IMR-90 (cell line): ENCODE data around the gene MPPED1. TPM values are rescaled to one million over a fixed set of nuclear protein-coding genes. Genes with fewer than 3 reads are reported as not detected.

Source experiments
- ATAC-seq: fragments of 200-7000 bp; cut with Tn5 transposase; 2 replicates; pipeline ENCODE4 v1.9.1; 2020; ENCODE audit warnings: low read depth, mild to moderate bottlenecking, moderate library complexity
- BruUV-seq: library from RNA; stranded (reverse); fragments of 400-500 nt; replicated peaks from 2 replicates; lab custom pipeline; 2021; lab: Mats Ljungman, UMichigan
- CTCF ChIA-PET: fragments of 300-600 bp; formaldehyde crosslinking; extraction: SDS; loops from one replicate; lab custom pipeline; 2021; ENCODE audit warnings: antibody characterized with exemption; lab: Yijun Ruan, JAX
- POLR2A ChIA-PET: fragments of 300-600 bp; sonication (Branson Sonifier 250); formaldehyde crosslinking; loops from one replicate; lab custom pipeline; 2022; ENCODE audit warnings: antibody characterized with exemption; ENCODE audit not compliant: unreplicated experiment; lab: Charles Lee
- DNase-seq: peaks from one replicate; pipeline ENCODE4 v3.0.0; 2013
- H2AFZ ChIP-seq: replicated peaks from 2 replicates; pipeline ENCODE3; 2013; ENCODE audit warnings: low read length, mild to moderate bottlenecking; ENCODE audit not compliant: poor library complexity
- H2AK5ac ChIP-seq: 2 replicates; pipeline ENCODE4 v1.6.1; 2013; ENCODE audit warnings: low read depth, low read length, inconsistent platforms
- H2AK9ac ChIP-seq: replicated peaks from 2 replicates; pipeline ENCODE3; 2013; ENCODE audit warnings: mild to moderate bottlenecking, low read depth, low read length, moderate library complexity; ENCODE audit not compliant: poor library complexity
- H2BK120ac ChIP-seq: 2 replicates; pipeline ENCODE4 v1.6.1; 2013; ENCODE audit warnings: low read depth, low read length, inconsistent platforms
- H2BK15ac ChIP-seq: 3 replicates; pipeline ENCODE4 v1.6.1; 2013; ENCODE audit warnings: low read depth, low read length, inconsistent platforms
- H2BK20ac ChIP-seq: 2 replicates; pipeline ENCODE4 v1.6.1; 2013; ENCODE audit warnings: low read depth, mild to moderate bottlenecking, inconsistent platforms, low read length, moderate library complexity
- H2BK5ac ChIP-seq: 2 replicates; pipeline ENCODE4 v1.6.1; 2013; ENCODE audit warnings: mild to moderate bottlenecking, low read depth, low read length, inconsistent platforms; ENCODE audit not compliant: poor library complexity, severe bottlenecking
- H3K14ac ChIP-seq: replicated peaks from 2 replicates; pipeline ENCODE4 v1.6.1; 2013; ENCODE audit warnings: low read depth, low read length, inconsistent platforms
- H3K18ac ChIP-seq: 2 replicates; pipeline ENCODE4 v1.6.1; 2013; ENCODE audit warnings: low read depth, low read length, control low read depth
- H3K23ac ChIP-seq: 2 replicates; pipeline ENCODE4 v1.6.1; 2013; ENCODE audit warnings: low read depth, low read length, inconsistent platforms
- H3K27ac ChIP-seq: 2 replicates; pipeline ENCODE4 v1.5.1; 2013; ENCODE audit warnings: mild to moderate bottlenecking, control low read depth, low read length; ENCODE audit not compliant: insufficient read depth
- H3K27me3 ChIP-seq: 2 replicates; pipeline ENCODE4 v1.6.1; 2013; ENCODE audit warnings: low read length; ENCODE audit not compliant: control insufficient read depth, insufficient read depth
- H3K36me3 ChIP-seq: 2 replicates; pipeline ENCODE4 v1.6.1; 2013; ENCODE audit warnings: low read length, mixed read lengths; ENCODE audit not compliant: control insufficient read depth, insufficient read depth
- H3K4ac ChIP-seq: 2 replicates; pipeline ENCODE4 v1.6.1; 2013; ENCODE audit warnings: low read depth, low read length, inconsistent platforms
- H3K4me1 ChIP-seq: 2 replicates; pipeline ENCODE4 v1.6.1; 2013; ENCODE audit warnings: low read length, mixed read lengths; ENCODE audit not compliant: control insufficient read depth, insufficient read depth
- H3K4me2 ChIP-seq: 2 replicates; pipeline ENCODE4 v1.6.1; 2013; ENCODE audit warnings: low read depth, mild to moderate bottlenecking, control low read depth, low read length, moderate library complexity
- H3K4me3 ChIP-seq: 2 replicates; pipeline ENCODE4 v1.5.1; 2013; ENCODE audit warnings: low read depth, mild to moderate bottlenecking, control low read depth, low read length, moderate library complexity; ENCODE audit not compliant: insufficient read depth
- H3K56ac ChIP-seq: 2 replicates; pipeline ENCODE4 v1.6.1; 2013; ENCODE audit warnings: low read length, inconsistent platforms; ENCODE audit not compliant: insufficient read depth; ENCODE audit errors: extremely low read depth
- H3K79me1 ChIP-seq, 2 experiments: 2 replicates each; pipeline ENCODE4 v1.6.1; 2013; ENCODE audit warnings: low read length in 2 of 2, inconsistent platforms in 1 of 2, low read depth in 1 of 2
- H3K9ac ChIP-seq: 2 replicates; pipeline ENCODE4 v1.6.1; 2013; ENCODE audit warnings: low read depth, low read length, control low read depth
- H3K9me1 ChIP-seq: 2 replicates; pipeline ENCODE4 v1.6.1; 2013; ENCODE audit warnings: low read length, inconsistent platforms; ENCODE audit not compliant: insufficient read depth
- H3K9me3 ChIP-seq: 2 replicates; pipeline ENCODE4 v1.6.1; 2013; ENCODE audit warnings: low read length; ENCODE audit not compliant: control insufficient read depth, insufficient read depth
- H4K20me1 ChIP-seq: 2 replicates; pipeline ENCODE4 v1.6.1; 2013; ENCODE audit warnings: low read length, inconsistent platforms; ENCODE audit not compliant: insufficient read depth
- H4K5ac ChIP-seq: 2 replicates; pipeline ENCODE4 v1.6.1; 2013; ENCODE audit warnings: mild to moderate bottlenecking, low read depth, low read length, control low read depth
- H4K8ac ChIP-seq, 2 experiments: 2 replicates each; pipeline ENCODE4 v1.6.1; 2013; ENCODE audit warnings: low read depth in 2 of 2, low read length in 2 of 2, control low read depth in 1 of 2, inconsistent platforms in 1 of 2
- H4K91ac ChIP-seq: 2 replicates; pipeline ENCODE4 v1.6.1; 2013; ENCODE audit warnings: low read depth, low read length, inconsistent platforms; ENCODE audit not compliant: insufficient read depth
- FOS ChIP-seq: fragments of 150-350 bp; IDR thresholded peaks from 2 replicates; pipeline ENCODE4 v1.6.1; 2016; ENCODE audit warnings: low read depth, low read length
- MAZ ChIP-seq: IDR thresholded peaks from 2 replicates; pipeline ENCODE4 v1.6.1; 2012; ENCODE audit warnings: low read depth, mild to moderate bottlenecking, low read length, improper control_type of control experiment, moderate library complexity, borderline replicate concordance
- MXI1 ChIP-seq: IDR thresholded peaks from 2 replicates; pipeline ENCODE4 v1.6.1; 2012; ENCODE audit warnings: low read depth, mild to moderate bottlenecking, low read length, moderate library complexity, borderline replicate concordance
- NFE2L2 ChIP-seq: fragments of 150-350 bp; IDR thresholded peaks from 2 replicates; pipeline ENCODE4 v1.6.1; 2016; ENCODE audit warnings: low read depth, mild to moderate bottlenecking, low read length
- RAD21 ChIP-seq: IDR thresholded peaks from 2 replicates; pipeline ENCODE4 v1.6.1; 2012; ENCODE audit warnings: low read length, improper control_type of control experiment
- RFX5 ChIP-seq: IDR thresholded peaks from 2 replicates; pipeline ENCODE4 v1.8.0; 2012; ENCODE audit warnings: low read depth, mild to moderate bottlenecking, low read length, moderate library complexity
- WGBS, 2 experiments: methylation state at CpG; one replicate each; pipeline versions ENCODE4 v1.1.5 to v1.1.7; 2013; ENCODE audit warnings: missing lambda C conversion rate in 2 of 2; ENCODE audit not compliant: insufficient read length in 1 of 2; ENCODE audit errors: extremely low coverage in 2 of 2; 5-methylcytosine and 5-hydroxymethylcytosine counted together
- dilution Hi-C: fragments of 300-500 bp; cut with HindIII; formaldehyde crosslinking; loops from one replicate; pipeline ENCODE4 v1.14.3; 2018; ENCODE audit warnings: low sequenced_read_pairs; ENCODE audit not compliant: unreplicated experiment
- in situ Hi-C: fragments of 300-500 bp; cut with MboI; formaldehyde crosslinking; loops from 3 replicates; pipeline ENCODE4 v1.14.3; 2019; ENCODE audit warnings: low sequenced_read_pairs, inconsistent platforms, mixed read lengths
- intact Hi-C: fragments of 100-400 bp; cut with micrococcal nuclease; formaldehyde crosslinking; loops from 2 replicates; pipeline ENCODE4 v1.10.0; 2022
- polyA plus RNA-seq, 3 experiments: library from polyadenylated mRNA; depleted of rRNA; stranded (reverse); fragments of >200 nt; gene quantifications; 2 replicates each; pipeline ENCODE4 v1.2.3, GENCODE V29; 2012; ENCODE audit warnings: low replicate concordance in 1 of 3
- total RNA-seq: library from RNA; depleted of rRNA; stranded (reverse); fragments of >200 nt; gene quantifications from 2 replicates; pipeline ENCODE4 v1.2.3, GENCODE V29; 2012

The MPPED1 gene
- total and polyA plus RNA-seq, 2 of the 4 experiments (the other 2 are of a cell fraction) = not detected

DNA sequence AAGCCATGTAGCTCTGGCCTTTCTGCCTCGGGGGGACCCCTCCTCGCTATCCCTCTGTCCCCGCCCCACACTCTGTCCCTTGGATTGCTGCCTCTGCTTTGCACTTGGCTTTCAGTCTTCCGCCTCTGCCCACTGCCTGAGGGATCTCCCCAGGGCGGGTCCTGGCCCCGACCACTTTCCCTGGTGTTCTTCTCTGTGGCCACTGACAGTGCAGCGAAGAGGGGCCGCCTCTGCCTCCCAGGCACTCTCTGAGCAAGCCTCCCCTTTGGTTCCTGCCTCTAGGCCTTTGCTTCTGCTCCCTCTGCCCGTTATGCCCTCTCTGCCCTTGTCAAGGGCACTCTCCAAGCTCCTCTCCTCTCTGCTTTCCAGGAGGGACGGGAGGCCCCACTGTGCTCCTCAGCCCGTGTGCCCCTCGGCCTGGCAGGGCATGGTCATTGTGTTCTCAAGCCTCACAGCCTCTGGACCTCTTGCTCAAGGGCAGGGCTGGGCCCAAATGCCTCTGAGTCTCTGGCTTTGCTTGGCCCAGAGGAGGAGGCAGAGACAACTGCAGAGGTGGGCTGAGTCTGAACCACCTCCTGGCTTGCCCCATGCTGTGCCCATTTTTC lies 5.5 kb upstream of the MPPED1 start:
- Histone ChIP-seq H3K9me3 (no peaks in the 10 kb centered on the region), H3K18ac (no peak overlapping the region), H2BK15ac (no peak overlapping the region), H3K4me3 (no peak overlapping the region), H3K14ac (no peak overlapping the region), H2AK5ac (no peak overlapping the region), H3K4me1 (no peaks in the 10 kb centered on the region), H4K91ac (no peak overlapping the region), H3K23ac (no peak overlapping the region), H4K8ac (no peak overlapping the region), H2BK5ac (no peak overlapping the region), H3K36me3 (no peaks in the 10 kb centered on the region), H3K56ac (no peak overlapping the region), H4K20me1 (no peaks in the 10 kb centered on the region), H3K27ac (no peak overlapping the region), H2BK20ac (no peak overlapping the region), H3K4ac (no peak overlapping the region), H3K9me1 (no peaks in the 10 kb centered on the region), H4K5ac (no peak overlapping the region), H3K79me1 (no peaks in the 10 kb centered on the region), H2AFZ (no peak overlapping the region), H2AK9ac (no peak overlapping the region), H3K27me3 (peaks cover 25% of the 10 kb centered on the region), H3K4me2 (no peak overlapping the region), H2BK120ac (no peak overlapping the region), H3K9ac (no peak overlapping the region)
- 42% methylated on average over 6 of the region's 12 CpGs; no CpG with 5 or more reads in 1 of the 2 experiments for WGBS, 2 experiments
- ChIA-PET POLR2A (no interaction called here), CTCF (no interaction called here)
- DNase-seq = no peak
- in situ Hi-C loops = no loop called here
- no peak for TF ChIP-seq NFE2L2
- no peak for TF ChIP-seq MXI1
- TF ChIP-seq FOS = no peak
- TF ChIP-seq RAD21 = no peak
- no peak for TF ChIP-seq RFX5
- no peak for TF ChIP-seq MAZ
- BruUV-seq = no TSS peak
- ATAC-seq = no peak
- intact Hi-C loops = no loop called here
- dilution Hi-C loops = no loop called here
